DMS53 (cell line): ENCODE data around the gene ZNF614.
"Not testable (repeated sequence)": the region's sequence is repeated elsewhere in the genome, so short reads cannot be mapped to it uniquely, and the experiment has no call there.

Experiments used
- DNase-seq: peaks from one replicate; lab custom pipeline; 2025; lab: John Stamatoyannopoulos, UW

The ZNF614 gene

GRCh38 chr19:52028027-52028779 is at the start of gene ZNF614:
ZNF614 (minus strand) TSS chr19:52028379; CDS start chr19:52025745, 2,634 bp downstream.
- DNase-seq, result peak; percentile 94

- DNase-seq, result no peak
Observed at GRCh38 chr19:52070496-52070895, 42.3 kb upstream of the ZNF614 start.

- no peak for DNase-seq
Observed at GRCh38 chr19:52069653-52070052, 41.5 kb upstream of the ZNF614 start.

GRCh38 chr19:52066258-52066863 is 38.2 kb upstream of the ZNF614 start:
- DNase-seq, result no peak

- no peak for DNase-seq
Observed at GRCh38 chr19:52065399-52065798, 37.2 kb upstream of the ZNF614 start.

GRCh38 chr19:52056480-52056879 is 28.3 kb upstream of the ZNF614 start:
- DNase-seq, result not testable (repeated sequence)

- DNase-seq, result peak; percentile 95
Observed at GRCh38 chr19:52051736-52052135, 23.6 kb upstream of the ZNF614 start.

- DNase-seq, result peak; percentile 96
Observed at GRCh38 chr19:52048555-52049501, 20.6 kb upstream of the ZNF614 start, which contains the start of gene ZNF432. ZNF432 (minus strand) TSS chr19:52048838; CDS start chr19:52046868, 1,970 bp downstream.

- no peak for DNase-seq
Observed at GRCh38 chr19:52039169-52039568, 11.0 kb upstream of the ZNF614 start.

GRCh38 chr19:52034051-52034728 is 6.0 kb upstream of the ZNF614 start:
- peak; percentile 35 for DNase-seq

- DNase-seq, result peak; percentile 69
Observed at GRCh38 chr19:52028780-52029123, 573 bp upstream of the ZNF614 start.

- peak; percentile 84 for DNase-seq
Observed at GRCh38 chr19:52026255-52026990, 1.8 kb downstream of the ZNF614 start.

- DNase-seq, result peak; percentile 91
Observed at GRCh38 chr19:52024478-52024877, 3.7 kb downstream of the ZNF614 start.

- DNase-seq, result no peak
Observed at GRCh38 chr19:52022193-52022592, 6.0 kb downstream of the ZNF614 start.

- DNase-seq, result no peak
Observed at GRCh38 chr19:52020506-52020905, 7.7 kb downstream of the ZNF614 start.

GRCh38 chr19:52010674-52011073 is 17.5 kb downstream of the ZNF614 start:
- DNase-seq, result no peak

GRCh38 chr19:52007806-52008557 is 20.2 kb downstream of the ZNF614 start, which contains the start of gene ZNF615:
ZNF615 (minus strand) TSS chr19:52008211; CDS start chr19:52003711, 4,500 bp downstream.
- DNase-seq, result peak; percentile 93

- DNase-seq, result peak; percentile 63
Observed at GRCh38 chr19:52007451-52007805, 20.8 kb downstream of the ZNF614 start.

GRCh38 chr19:51994048-51994644 is 34.0 kb downstream of the ZNF614 start:
- no peak for DNase-seq

- no peak for DNase-seq
Observed at GRCh38 chr19:51993422-51993821, 34.8 kb downstream of the ZNF614 start.
